Tibial nerve (tissue), 4 donors: ENCODE data around the gene SSC5D. TPM values are rescaled to one million over a fixed set of nuclear protein-coding genes. Genes with fewer than 3 reads are reported as not detected.
A peak's percentile ranks its signal among the peaks of the same experiment; 100 is the strongest.

Experiments used
- DNase-seq, 2 donors: peaks; one replicate each; pipeline ENCODE4 v3.0.0-alpha.2; 2019; ENCODE audit warnings: low spot score in 2 of 2
- H3K27ac ChIP-seq, 4 donors: fragments of 200-600 bp; sonication (generic) in 3 of 4; one replicate each; pipeline ENCODE4 v1.5.1; 2017 to 2019; ENCODE audit warnings: mild to moderate bottlenecking in 1 of 4
- H3K27me3 ChIP-seq, 2 donors: fragments of 200-600 bp; sonication (generic) in 1 of 2; one replicate each; pipeline versions ENCODE4 v1.5.1 to v1.6.0; 2017 to 2019
- H3K36me3 ChIP-seq, 3 donors: fragments of 200-600 bp; sonication (generic); one replicate each; pipeline ENCODE4 v1.5.1; 2018 to 2019
- H3K4me1 ChIP-seq, 4 donors: fragments of 200-600 bp; sonication (generic) in 3 of 4; one replicate each; pipeline ENCODE4 v1.5.1; 2017 to 2019
- H3K4me3 ChIP-seq, 4 donors: fragments of 200-600 bp; sonication (generic) in 3 of 4; one replicate each; pipeline ENCODE4 v1.5.1; 2017 to 2019; ENCODE audit warnings: mild to moderate bottlenecking in 1 of 4, moderate library complexity in 1 of 4
- H3K9me3 ChIP-seq, 4 donors: fragments of 200-600 bp; sonication (generic) in 3 of 4; one replicate each; pipeline ENCODE4 v1.5.1; 2017 to 2019
- CTCF ChIP-seq, 5 experiments: fragments of 200-600 bp in 3 of 5; fragments of 450-650 bp in 2 of 5; sonication (generic) in 3 of 5; IDR thresholded peaks; one replicate each; pipeline ENCODE4 v1.5.1; 2016 to 2019; ENCODE audit warnings: antibody characterized with exemption in 5 of 5, mild to moderate bottlenecking in 3 of 5, moderate library complexity in 2 of 5
- EP300 ChIP-seq, 2 donors: sonication (generic); formaldehyde crosslinking; IDR thresholded peaks; one replicate each; pipeline ENCODE4 v1.6.1; 2017; ENCODE audit warnings: antibody characterized with exemption in 2 of 2, mild to moderate bottlenecking in 1 of 2
- POLR2A ChIP-seq, 2 donors: fragments of 450-650 bp; IDR thresholded peaks; one replicate each; pipeline ENCODE4 v1.6.1; 2017; ENCODE audit warnings: antibody characterized with exemption in 2 of 2, mild to moderate bottlenecking in 2 of 2, moderate library complexity in 2 of 2
- WGBS, 2 donors: methylation state at CpG; one replicate each; pipeline ENCODE4 v1.1.5; 2018; 5-methylcytosine and 5-hydroxymethylcytosine counted together
- total RNA-seq, 4 donors: library from RNA; depleted of rRNA; stranded (reverse); fragments of >200 nt; gene quantifications; one replicate each; pipeline ENCODE4 v1.1.0, GENCODE V29; 2016

Gene SSC5D
- total RNA-seq, 4 donors from 2014 or later = 3.9 to 14.5 (median 7.2) TPM

- Histone ChIP-seq H3K27me3 (no peaks in the 10 kb centered on the region), H3K4me3 (no peak overlapping the region), H3K27ac (no peak overlapping the region), H3K36me3 (peaks cover 0 to 31% (median 0%) of the 10 kb centered on the region in 3 donors), H3K4me1 (peaks cover 0 to 51% (median 37%) of the 10 kb centered on the region in 4 donors), H3K9me3 (no peaks in the 10 kb centered on the region)
- DNase-seq = no peak
- 89 to 91% methylated on average over 46 to 55 of the region's 83 CpGs for WGBS, 2 donors
- no peak for TF ChIP-seq POLR2A (IDR thresholded peaks at IDR 0.05)
- no peak for TF ChIP-seq CTCF (IDR thresholded peaks at IDR 0.05)
- no peak for TF ChIP-seq EP300 (IDR thresholded peaks at IDR 0.05)
These were observed 5.9 kb upstream of the SSC5D start for GRCh38 chr19:55482156-55482961.

- Histone ChIP-seq H3K4me3 (no peak overlapping the region), H3K36me3 (peaks cover 0 to 31% (median 0%) of the 10 kb centered on the region in 3 donors), H3K9me3 (no peaks in the 10 kb centered on the region), H3K27ac (no peak overlapping the region), H3K4me1 (peaks cover 0 to 51% (median 37%) of the 10 kb centered on the region in 4 donors), H3K27me3 (no peaks in the 10 kb centered on the region)
- DNase-seq = no peak
- 88 to 92% methylated on average over 38 to 47 of the region's 47 CpGs for WGBS, 2 donors
- no peak for TF ChIP-seq CTCF (IDR thresholded peaks at IDR 0.05)
- no peak for TF ChIP-seq POLR2A (IDR thresholded peaks at IDR 0.05)
- TF ChIP-seq EP300 (IDR thresholded peaks at IDR 0.05) = no peak
These were observed 5.1 kb upstream of the SSC5D start for GRCh38 chr19:55482967-55483705.

GRCh38 chr19:55483706-55484592 is 4.3 kb upstream of the SSC5D start:
- 71 to 77% methylated on average over 41 to 44 of the region's 46 CpGs for WGBS, 2 donors
- H3K4me3 ChIP-seq = peak overlapping the region in 3 of 4 donors; percentile 44 to 78 (median 61)
- DNase-seq = no peak
- H3K27me3 ChIP-seq = no peaks in the 10 kb centered on the region
- peaks cover 0 to 52% (median 39%) of the 10 kb centered on the region in 4 donors for H3K4me1 ChIP-seq
- no peaks in the 10 kb centered on the region for H3K9me3 ChIP-seq
- H3K36me3 ChIP-seq = peaks cover 0 to 31% (median 0%) of the 10 kb centered on the region in 3 donors
- peak overlapping the region in 3 of 4 donors; percentile 87 to 97 (median 93) for H3K27ac ChIP-seq
- no peak for TF ChIP-seq EP300 (IDR thresholded peaks at IDR 0.05)
- TF ChIP-seq CTCF (IDR thresholded peaks at IDR 0.05) = no peak
- TF ChIP-seq POLR2A (IDR thresholded peaks at IDR 0.05) = no peak

- H3K9me3 ChIP-seq = no peaks in the 10 kb centered on the region
- TF ChIP-seq CTCF (IDR thresholded peaks at IDR 0.05) (no peak), EP300 (IDR thresholded peaks at IDR 0.05) (peak in 1 of 2 donors; percentile 32)
- DNase-seq = no peak
- H3K4me3 ChIP-seq = peak within 1 kb of the TSS; percentile 44 to 78 (median 61)
- WGBS, 2 donors = 0% methylated on average over 48 to 62 of the region's 78 CpGs
- no peaks in the 10 kb centered on the region for H3K27me3 ChIP-seq
- H3K4me1 ChIP-seq = peaks cover 0 to 60% (median 39%) of the 10 kb centered on the region in 4 donors
- H3K27ac ChIP-seq = peak within 1 kb of the TSS; percentile 84 to 97 (median 90)
- peaks cover 0 to 31% (median 0%) of the 10 kb centered on the region in 3 donors for H3K36me3 ChIP-seq
These were observed 3.4 kb upstream of the SSC5D start, which contains the start of gene NAT14 for GRCh38 chr19:55484593-55485438. NAT14 (plus strand) TSS chr19:55485188; CDS start chr19:55485709, 521 bp downstream.
